22Rv1 (cell line): ENCODE results near the gene CYP3A7.

Experiments
- CTCF ChIP-seq: fragments of 450-650 bp; IDR thresholded peaks from 2 replicates; pipeline ENCODE4 v1.5.1; 2017; ENCODE audit warnings: mild to moderate bottlenecking
- ZFX ChIP-seq: fragments of 450-650 bp; IDR thresholded peaks from 2 replicates; pipeline ENCODE4 v1.6.1; 2017; ENCODE audit warnings: antibody characterized with exemption, borderline replicate concordance

GRCh38 chr7:99677013-99677647, 57.9 kb downstream of the CYP3A7 start:
- TF ChIP-seq CTCF: no peak
- TF ChIP-seq ZFX: no peak
